SKM-1 (cell line): ENCODE measurements around the gene CD7.
"Not testable (repeated sequence)": the region's sequence is repeated elsewhere in the genome, so short reads cannot be mapped to it uniquely, and the experiment has no call there.

Experiments
- DNase-seq: peaks from one replicate; lab custom pipeline; 2025; ENCODE audit not compliant: unreplicated experiment; lab: John Stamatoyannopoulos, UW

The CD7 gene

DNA sequence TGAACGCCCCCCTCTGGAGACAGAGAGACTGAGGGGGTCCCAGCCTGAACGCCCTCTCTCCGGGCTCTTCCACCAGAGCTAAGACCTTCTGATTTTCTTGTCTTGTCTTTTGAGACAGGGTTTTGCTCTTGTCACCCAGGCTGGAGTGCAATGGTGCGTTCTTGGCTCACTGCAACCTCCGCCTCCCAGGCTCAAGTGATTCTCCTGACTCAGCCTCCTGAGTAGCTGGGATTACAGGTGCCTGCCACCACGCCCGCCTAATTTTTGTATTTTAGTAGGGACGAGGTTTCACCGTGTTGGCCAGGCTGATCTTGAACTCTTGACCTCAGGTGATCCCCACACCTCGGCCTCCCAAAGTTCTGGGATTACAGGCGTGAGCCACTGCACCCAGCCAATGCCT is 30.6 kb upstream of the CD7 start:
- DNase-seq = not testable (repeated sequence)

DNA sequence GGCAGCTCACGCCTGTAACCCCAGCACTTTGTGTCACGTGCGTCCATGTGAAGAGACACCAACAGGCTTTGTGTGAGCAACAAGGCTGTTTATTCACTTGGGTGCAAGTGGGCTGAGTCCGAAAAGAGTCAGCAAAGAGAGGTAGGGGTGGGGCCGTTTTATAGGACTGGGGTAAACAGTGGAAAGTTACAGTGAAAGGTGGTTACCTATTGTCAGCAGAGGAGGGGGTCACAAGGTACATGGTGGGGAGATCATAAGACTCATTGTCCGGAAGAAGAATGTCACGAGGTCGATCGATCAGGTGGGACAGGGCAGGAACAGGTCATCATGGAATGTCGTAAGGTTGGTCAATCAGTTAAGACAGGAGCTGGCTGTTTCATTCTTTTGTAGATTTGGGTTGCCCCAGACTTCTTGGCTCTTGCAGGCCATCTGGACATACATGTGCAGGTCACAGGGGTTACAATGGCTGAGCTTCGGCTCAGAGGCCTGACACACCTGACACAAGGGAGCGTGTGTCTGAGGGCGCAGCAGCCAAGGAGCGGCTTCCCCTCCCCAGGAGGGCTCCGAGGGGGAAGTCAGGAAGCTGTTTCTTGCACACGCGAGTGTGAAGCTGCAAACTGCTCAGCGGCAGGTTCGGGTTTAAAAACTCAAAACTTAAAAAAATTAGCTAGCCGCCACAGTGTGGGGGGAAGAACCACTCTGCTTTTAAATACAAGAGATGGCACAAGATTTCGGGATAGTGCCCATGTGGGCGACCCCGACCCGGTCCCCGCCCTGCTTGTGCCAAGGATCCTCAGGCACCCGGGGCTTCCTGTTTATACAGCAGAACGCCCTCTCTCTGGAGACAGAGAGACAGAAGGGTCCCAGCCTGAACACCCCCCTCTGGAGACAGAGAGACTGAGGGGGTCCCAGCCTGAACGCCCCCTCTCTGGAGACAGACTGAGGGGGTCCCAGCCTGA is 29.2 kb upstream of the CD7 start:
- DNase-seq = no peak

DNA sequence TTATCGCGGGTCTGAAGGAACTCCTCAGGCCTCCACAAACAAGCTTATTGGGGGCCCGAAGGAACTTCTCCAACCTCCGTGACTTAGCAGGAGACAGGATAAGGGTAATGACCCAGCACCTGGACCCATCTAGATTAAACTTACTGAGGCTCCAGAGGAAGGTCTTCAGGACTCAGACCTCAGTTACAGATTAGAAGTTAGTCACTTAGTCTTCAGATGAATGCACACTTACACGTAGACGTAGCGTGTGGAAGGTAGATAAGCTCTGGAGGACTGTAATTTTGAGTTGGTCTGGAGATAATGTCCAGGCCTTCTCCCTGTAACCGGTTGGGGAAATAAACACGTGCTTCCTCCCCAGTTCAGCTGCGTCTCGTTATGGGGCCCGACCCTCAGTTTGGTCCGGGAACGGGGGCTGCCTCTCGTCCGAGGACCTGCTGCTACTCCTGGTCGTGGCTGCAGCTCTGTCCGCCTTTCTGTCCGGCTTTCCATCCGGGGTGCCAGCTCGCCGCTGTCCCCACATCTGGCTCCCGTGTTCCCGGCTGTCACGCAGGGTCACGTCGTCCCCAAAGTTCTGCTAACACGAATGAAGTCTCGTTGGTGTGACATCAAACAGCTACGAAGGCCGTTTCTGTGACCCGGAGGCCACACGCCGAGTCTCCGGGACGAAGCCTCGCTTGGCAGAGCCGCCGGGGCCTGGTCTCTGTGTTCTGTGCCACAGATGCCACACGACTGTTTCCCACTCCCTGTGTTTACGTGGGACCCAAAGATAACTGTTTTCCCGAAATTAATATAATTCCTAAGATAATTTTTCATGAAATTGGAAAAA is 28.0 kb upstream of the CD7 start:
- DNase-seq = no peak

DNA sequence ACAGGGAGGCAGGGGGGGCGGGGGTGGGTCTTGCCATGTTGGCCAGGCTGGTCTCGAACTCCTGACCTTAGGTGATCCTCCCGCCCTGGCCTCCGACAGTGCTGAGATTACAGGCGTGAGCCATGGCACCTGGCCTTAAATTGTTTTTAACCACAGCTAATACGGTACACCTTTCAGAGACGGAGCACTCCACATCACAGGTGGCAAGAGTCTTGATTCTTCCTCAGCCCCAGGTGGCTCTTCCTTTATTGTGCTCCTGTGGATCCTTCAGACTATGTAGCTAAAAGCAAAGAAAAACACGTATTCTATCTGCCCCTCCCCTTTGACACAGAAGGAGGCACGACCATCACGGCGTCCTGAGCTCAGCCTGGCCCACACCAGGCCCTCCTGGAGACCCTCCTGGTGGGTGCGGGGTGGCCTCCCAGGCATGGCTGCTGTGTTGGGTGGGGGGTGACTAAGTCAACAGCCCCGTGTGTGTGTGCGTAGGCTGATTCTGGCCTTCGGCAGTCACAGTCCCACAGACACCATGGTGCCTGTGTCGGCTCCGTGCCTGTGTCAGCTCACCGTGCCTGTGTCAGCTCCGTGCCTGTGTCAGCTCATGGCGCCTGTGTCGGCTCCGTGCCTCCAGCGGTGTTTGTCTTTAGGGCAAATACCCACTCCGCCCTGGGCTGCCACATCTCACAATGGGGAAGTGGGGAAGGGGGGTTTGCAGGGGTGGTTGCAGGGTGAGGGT is 26.9 kb upstream of the CD7 start:
- no peak for DNase-seq

DNA sequence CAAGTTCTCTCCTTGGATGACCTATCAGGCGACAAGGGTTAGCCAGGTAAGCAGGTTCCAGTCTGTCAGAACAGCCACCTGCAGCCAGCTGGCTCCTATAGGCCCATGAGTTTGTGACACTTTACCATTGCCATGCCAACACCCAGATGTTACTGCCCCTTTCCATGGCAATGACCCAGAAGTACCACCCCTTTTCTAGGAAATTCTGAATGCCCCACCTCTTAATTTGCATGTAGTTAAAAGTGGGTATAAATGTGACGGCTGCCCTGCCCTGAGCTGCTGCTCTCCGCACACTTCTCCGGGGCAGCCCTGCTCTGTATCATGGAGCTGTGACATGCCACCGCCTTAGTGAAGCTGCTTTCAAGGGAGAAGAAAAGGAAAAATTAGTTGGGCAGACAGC is 26.2 kb upstream of the CD7 start:
- no peak for DNase-seq

DNA sequence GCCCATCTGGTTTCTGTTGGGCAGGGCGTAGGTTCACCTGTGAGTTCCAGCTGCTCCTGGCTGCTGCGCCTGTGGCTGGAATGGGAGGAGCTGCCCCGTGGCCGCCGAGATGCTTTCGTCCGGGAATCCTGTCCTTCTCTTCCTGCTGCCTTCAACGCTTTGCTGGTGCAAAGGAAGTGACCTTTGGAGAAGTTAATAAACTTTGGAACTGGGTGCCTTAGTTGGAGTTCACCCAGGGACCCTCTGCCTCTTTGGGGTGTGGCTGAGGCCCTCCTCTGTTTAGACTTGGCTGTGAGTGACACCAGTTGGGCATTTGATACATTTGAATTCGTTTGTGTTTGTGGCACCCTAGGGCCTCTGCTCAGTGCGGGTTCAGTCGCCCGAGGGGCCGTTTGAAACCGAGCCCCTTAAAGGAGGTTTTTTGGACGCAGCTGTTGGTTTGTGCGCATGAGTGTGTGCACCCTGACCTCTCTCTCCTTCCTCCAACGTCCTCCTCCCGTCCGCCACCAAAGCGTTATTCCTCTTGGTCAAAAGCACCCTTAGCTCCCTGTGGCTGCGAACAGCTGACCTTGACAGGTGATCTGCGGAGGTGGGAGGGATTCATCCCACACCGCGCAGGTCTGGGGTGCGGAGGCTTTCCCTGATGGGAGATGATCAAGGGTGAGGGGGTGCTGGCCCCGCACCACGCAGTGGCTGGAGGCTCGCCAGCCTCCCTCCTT is 25.1 kb upstream of the CD7 start:
- DNase-seq = no peak

DNA sequence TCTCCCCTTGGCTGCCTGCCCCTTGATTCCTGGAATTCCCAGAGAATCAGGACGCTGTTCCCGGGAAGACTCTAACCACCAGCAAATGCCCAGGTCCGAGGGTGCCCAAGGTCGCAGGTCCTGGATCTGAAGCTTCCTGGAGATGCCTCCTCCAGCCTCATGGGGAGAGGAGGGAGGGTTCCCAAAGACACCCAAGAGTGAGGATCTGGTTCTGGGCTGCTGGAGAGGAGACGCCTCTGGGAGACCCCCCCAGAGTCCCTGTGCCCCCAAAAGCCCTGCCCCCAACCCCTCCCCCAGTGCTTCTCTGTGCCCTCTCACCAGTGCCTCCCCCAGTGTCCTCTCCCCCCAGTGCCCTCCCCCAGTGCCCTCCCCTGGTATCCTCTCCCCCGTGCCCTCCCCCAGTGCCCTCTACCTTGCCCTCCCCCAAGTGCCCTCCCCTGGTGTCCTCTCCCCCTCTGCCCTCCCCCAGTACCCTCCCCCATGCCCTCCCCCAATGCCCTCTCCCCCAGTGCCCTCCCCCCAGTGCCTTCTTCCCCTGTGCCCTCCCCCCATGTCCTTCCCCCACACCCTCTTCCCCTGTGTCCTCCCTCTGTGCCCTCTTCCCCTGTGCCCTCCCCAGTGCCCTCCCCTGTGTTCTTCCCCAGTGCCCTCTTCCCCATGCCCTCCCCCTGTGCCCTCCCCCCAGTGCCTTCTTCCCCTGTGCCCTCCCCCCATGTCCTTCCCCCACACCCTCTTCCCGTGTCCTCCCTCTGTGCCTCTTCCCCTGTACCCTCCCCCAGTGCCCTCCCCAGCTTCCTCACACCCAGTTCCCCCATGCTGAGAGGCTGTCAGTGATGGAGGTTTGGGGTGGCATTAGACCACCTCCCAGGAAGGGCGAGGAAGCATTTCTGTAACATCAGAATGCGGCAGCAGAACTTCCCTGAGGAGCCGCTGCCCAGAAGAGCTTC is 22.5 kb upstream of the CD7 start:
- no peak for DNase-seq

DNA sequence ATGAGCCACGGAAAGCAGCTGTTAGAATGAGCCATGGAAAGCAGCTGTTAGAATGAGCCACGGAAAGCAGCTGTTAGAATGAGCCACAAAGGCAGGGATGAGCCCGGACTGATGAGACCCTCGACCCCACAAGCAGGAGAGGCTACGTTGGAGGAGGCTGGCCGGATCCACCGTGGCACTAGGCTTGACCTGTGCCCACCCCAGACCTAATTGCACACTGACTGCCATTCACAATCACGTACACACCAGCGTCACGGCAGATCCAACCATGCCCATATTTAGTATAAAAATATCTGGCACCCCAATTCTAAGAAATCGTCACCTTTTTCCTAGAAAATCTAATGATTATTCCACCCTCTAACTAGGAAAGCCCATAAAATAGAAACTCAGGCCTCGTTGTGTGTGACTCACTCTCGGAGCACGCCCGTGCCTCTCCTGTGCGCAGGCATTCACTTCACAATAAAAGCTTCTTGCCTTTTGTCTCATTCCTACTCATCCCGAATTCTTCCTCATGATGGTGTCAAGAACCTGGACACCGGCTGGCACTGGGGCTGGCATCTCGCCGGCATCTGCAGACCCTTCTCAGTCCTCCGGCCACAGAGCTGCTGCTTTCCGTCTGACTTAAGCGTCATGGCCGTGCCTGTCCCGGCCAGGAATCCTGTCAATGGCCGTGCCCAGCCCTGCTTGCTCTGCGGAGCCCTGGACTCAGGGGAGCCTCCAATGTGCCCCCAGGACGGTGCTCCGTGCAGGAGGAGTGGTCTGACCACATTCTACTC is 21.6 kb upstream of the CD7 start:
- DNase-seq = no peak

DNA sequence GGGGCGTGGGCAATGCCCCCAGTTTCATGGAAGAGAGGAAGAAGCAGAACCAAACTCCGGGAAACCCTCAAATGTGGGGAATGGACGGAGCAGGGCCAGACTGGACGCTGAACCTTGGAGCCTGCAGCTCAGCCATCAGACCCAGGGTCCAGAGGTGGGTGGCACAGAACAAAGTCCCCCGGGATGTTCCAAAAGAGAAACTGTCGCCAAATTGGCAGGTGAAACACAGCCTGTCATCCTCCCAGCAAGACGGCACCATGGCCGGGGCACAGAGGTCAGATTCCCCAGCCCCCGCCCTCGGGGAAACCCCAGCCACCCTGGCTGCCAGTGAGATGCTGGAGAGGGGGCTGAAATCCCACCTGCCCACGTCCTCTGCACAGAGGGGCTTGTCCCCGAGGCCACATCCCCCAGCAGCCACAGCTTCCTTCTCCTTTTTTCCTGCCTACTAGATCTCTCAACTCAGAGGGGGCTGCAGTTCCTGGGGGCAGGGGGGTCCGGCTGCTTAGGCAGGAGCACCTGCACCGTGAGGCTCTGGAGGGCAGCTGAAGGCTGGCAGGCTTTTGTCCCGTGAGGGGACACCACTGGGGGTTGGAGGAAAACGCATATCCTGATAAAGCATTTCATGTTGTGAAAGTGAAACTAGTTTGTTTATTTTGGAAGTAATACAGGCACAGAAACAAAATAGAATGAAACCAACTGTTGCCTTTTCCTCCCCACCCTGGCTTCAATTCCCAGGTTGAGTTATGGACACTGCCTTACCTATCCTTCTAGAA is 17.4 kb upstream of the CD7 start:
- DNase-seq = no peak

DNA sequence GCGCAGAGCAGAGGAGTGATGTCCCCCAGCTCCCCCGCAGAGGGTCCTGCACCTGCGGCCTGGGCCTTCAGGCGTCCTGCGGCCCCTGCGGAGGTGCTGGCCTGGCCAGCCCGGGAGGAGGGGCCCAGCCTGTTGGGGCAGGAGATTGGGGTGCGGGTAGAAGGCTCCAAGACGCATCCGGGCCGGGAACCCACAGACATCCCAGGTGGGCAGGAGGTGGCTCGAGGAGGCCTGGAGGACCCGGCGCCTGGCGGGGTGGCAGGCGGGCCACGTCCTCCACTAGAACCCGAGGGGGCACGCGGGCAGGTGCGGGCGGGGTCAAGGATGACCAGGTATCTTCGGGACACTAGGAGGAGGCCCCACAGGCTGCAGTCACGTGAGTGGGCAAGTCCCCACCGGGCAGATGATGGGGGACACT is 16.8 kb upstream of the CD7 start:
- DNase-seq = no peak

DNA sequence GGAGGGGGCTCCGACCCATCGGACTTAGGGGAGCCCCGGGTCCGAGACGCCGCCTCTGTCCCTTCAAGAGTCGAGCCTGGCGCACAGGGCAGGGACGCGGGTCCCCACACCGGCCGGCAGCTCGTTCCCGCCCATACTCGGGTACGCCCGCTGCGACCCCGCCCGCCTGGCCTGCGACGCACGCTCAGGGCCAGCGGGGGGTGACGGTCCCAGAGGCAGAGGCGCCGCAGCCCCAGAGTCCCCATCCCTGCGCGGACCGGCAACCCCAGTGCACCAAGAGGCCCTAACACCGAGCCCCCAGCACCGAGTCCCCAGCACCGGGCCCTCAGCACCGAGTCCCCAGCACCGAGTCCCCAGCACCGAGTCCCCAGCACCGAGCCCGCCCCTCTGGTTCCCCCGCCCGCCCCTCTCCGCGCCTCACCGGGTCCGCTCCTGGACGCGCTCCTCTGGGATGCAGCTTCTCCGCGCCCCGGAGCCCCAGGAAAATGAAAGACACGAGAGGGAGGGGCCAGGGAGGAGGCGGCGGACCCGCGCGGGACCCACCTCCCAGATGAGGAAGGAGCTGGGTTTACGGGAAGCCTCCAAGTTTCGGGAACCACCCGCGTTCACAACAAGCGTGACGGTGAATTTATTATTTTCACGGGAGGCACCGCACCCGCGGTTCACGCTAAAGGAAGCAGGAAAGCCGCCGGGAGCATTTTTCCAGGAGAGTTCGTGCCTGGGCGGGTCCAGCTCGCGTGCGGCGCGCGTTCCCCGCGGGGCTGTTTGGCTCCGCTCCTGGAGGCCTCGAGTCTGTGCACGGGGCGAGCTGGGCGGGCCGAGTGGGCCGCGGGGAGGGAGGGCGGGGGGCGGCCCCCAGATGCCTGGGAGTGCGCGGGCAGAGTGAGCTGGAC is 16.1 kb upstream of the CD7 start, which contains the start of gene SECTM1:
TSS of gene SECTM1 (minus strand) at position 488 of the 893 bp plus-strand sequence. CDS start 6,526 bp downstream, outside the sequence.
- no peak for DNase-seq

DNA sequence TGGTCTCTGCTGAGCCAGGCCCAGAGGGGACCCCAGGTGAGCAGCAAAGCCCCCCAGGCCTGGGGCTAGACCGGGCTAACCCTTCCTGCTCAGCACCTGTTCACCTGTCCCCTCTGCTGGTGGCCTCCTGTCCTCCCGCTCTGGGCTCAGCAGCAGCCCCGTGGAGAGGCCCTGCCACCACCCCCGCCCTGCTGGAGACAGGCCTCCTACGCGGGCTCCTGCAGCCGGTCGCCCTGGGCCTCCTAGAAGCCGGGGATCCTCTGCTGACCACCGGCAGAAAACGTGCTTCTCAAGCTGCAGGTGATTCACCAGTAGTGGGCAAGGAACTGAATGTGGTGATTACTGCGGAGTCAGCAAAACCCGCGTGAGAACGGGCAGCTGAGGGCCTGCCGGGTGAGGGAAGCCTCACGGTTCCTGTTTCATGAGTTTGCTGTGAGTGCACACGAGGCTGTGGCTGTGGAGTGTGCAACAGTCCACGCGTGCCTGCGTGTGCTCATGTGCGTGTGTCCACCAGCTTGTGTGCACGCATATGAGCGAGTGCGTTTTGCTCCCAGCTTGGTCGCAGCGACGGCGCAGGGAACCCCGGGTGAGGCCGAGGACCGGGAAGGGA is 15.4 kb upstream of the CD7 start:
- DNase-seq = no peak

DNA sequence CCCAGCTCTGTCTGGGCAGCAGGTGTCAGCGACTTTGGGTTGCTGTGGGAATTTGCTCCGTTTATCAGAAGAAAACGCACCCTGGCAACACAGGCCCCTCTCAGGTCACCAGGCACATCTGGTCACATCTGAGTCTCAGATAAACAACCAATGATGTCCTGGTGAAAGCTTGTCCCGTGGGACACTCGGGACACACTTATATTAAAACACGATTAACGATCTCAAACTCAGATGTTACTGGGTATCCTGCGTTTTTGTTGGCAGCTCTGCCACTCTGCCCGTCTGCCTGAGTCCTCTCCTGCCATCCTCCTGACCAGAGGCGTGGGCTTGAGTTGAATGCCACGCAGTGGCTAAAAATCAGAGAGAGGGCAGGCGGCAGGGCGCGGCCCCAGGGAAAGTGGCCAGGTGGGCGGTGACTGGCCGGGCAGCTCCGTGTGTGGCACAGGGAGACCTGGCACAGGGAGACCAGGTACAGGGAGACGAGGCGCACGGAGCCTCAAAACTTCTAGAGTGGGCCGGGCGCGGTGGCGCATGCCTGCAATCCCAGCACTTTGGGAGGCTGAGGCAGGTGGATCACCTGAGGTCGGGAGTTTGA is 14.0 kb upstream of the CD7 start:
- no peak for DNase-seq

DNA sequence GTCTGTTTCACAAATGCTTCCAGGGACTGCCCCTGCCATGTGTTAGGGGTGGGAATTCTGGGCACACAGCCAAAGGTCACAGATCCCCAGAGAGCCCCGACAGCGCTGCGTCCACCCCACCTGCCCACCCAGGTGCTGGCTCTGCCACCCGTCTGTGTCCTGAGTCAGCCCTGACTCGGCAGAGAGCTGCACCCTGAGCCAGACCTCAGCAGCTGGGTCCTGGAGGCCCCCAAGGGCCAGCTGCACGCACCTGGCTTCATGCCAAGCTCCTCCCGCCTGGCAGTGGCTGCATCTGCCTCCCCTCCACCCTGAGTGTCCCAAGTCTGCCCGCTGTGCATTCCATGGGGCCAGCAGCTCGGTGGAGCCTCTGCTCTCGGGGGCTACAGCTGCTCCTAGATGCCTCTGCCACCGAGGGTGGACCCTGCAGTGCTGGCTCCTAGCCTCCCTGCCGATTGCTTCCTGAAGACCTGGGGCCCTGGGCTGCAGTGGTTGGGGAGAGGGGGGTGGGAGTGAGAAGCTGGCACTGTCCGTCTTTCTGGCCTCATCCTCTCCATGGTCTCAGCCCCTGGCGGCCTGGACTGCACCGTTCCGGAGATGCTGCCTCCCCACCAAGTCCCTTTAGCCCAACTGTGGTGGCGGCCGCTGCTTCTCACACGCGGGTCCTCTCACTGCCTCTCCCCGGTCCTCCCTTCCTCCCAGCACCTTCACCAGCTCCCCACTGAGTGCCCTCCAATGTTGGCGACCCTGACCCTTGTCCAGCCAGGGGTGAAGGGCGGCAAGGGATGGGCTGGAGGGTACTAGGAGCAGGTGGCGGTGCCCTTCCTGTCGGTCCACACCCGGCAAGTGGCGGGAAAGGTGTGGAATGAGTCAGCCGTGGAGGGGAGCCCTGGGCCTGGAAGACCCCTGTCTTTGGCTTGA is 13.2 kb upstream of the CD7 start:
- DNase-seq = no peak

DNA sequence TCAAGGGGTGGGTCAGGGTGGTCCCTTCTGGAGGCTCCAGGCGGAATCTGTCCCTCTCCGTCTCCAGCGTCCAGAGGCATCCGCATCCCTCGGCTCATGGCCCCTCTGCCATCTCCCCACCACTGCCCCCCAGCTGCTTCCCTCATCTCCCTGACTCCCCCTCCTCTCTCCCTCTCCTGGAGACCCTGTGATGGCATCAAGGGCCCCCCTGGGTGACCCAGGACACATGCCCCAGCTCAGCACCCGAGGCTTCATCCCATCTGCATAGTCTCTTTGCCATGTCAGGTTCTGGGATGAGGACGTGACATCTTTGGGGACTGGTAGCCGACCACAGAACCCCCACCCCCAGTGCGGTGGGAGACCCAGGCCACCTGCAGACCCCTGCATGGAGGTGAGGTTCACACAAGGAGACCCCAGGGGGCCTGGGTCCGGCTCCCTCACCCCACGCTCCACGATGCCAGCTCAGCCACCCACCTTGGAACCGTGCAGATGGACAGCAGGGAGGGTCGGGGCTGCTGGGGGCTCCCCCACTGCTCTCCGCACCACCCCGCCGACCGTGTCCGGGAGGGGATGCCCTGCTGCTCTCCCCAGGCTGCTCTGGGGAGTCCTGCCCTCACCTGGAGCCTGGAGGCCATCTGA is 12.4 kb upstream of the CD7 start:
- DNase-seq = no peak
